DMS114 treated with DMSO at 0.1 percent for 48 hours (cell line): ENCODE data around the gene CDH4.

Experiments
- DNase-seq: peaks from one replicate; lab custom pipeline; 2025; ENCODE audit not compliant: unreplicated experiment; lab: John Stamatoyannopoulos, UW

Gene CDH4

GRCh38 chr20:61930776-61931475, 678.9 kb downstream of the CDH4 start:
- DNase-seq, result no peak

- no peak for DNase-seq
These were observed 679.6 kb downstream of the CDH4 start for GRCh38 chr20:61931476-61932198.

- DNase-seq, result no peak
These were observed 680.1 kb downstream of the CDH4 start for GRCh38 chr20:61932199-61932592.

- no peak for DNase-seq
These were observed 680.8 kb downstream of the CDH4 start for GRCh38 chr20:61932711-61933480.

- no peak for DNase-seq
These were observed 681.5 kb downstream of the CDH4 start for GRCh38 chr20:61933481-61933950.

- DNase-seq, result no peak
These were observed 682.1 kb downstream of the CDH4 start for GRCh38 chr20:61933951-61934715.

- no peak for DNase-seq
These were observed 682.9 kb downstream of the CDH4 start for GRCh38 chr20:61934716-61935530.

GRCh38 chr20:61935926-61936700, 684.1 kb downstream of the CDH4 start:
- DNase-seq, result no peak

GRCh38 chr20:61936701-61937131, 684.7 kb downstream of the CDH4 start:
- no peak for DNase-seq

- no peak for DNase-seq
These were observed 685.3 kb downstream of the CDH4 start for GRCh38 chr20:61937146-61937962.

- DNase-seq, result no peak
These were observed 686.1 kb downstream of the CDH4 start for GRCh38 chr20:61937963-61938838.

- DNase-seq, result no peak
These were observed 687.0 kb downstream of the CDH4 start for GRCh38 chr20:61938839-61939690.

GRCh38 chr20:61939691-61940360, 687.8 kb downstream of the CDH4 start:
- DNase-seq, result no peak

GRCh38 chr20:61940491-61940890, 688.4 kb downstream of the CDH4 start:
- no peak for DNase-seq

GRCh38 chr20:61940976-61941720, 689.1 kb downstream of the CDH4 start:
- no peak for DNase-seq
